ENCODE results near the gene KMO.

DNA sequence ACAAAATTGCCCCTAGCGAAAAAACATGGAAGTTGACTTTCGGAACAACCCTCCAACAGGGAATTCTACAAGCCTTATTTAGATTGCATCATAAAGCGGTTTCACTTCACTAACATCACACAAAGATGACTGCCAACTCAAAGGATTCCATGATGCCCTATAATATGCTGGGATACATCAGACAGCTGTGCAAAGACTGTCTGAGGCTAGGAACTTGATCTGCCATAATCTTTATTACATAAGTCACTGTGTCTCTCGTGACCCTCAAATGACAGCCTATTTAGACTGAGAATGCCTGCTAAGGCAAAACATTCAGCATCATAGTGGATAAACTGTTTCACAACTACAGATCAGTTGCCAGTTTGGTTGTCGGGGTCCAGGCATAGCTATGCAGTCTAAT lies 36.4 kb upstream of the KMO start:
- TF ChIP-seq, protein P1, sequence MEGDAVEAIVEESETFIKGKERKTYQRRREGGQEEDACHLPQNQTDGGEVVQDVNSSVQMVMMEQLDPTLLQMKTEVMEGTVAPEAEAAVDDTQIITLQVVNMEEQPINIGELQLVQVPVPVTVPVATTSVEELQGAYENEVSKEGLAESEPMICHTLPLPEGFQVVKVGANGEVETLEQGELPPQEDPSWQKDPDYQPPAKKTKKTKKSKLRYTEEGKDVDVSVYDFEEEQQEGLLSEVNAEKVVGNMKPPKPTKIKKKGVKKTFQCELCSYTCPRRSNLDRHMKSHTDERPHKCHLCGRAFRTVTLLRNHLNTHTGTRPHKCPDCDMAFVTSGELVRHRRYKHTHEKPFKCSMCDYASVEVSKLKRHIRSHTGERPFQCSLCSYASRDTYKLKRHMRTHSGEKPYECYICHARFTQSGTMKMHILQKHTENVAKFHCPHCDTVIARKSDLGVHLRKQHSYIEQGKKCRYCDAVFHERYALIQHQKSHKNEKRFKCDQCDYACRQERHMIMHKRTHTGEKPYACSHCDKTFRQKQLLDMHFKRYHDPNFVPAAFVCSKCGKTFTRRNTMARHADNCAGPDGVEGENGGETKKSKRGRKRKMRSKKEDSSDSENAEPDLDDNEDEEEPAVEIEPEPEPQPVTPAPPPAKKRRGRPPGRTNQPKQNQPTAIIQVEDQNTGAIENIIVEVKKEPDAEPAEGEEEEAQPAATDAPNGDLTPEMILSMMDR (IDR thresholded peaks at IDR 0.05): no peak
- TF ChIP-seq POLR2A (IDR thresholded peaks at IDR 0.05): no peak

Measured in adrenal gland (tissue), 5 donors.